ENCODE data around the gene LRRC47.
"Not testable (repeated sequence)": the region's sequence is repeated elsewhere in the genome, so short reads cannot be mapped to it uniquely, and the experiment has no call there.

The LRRC47 gene

GRCh38 chr1:3805038-3805437 is 8.7 kb upstream of the LRRC47 start:
- Histone ChIP-seq H3K4me3 (replicated peaks; ENCODE audit: low read depth, low read length) (no peak overlapping the region), H3K36me3 (ENCODE audit: control insufficient read depth, insufficient read depth, low read length) (no peaks in the 10 kb centered on the region), H3K27me3 (replicated peaks; ENCODE audit: control insufficient read depth, insufficient read depth, low read length) (no peaks in the 10 kb centered on the region)
- no peak for DNase-seq (ENCODE audit: extremely low read depth, insufficient read length)
- TF ChIP-seq CTCF (IDR thresholded peaks at IDR 0.05; ENCODE audit: insufficient read depth, low read length, poor library complexity, severe bottlenecking), result no peak

GRCh38 chr1:3804627-3804944 is 8.3 kb upstream of the LRRC47 start:
- H3K36me3 ChIP-seq (ENCODE audit: control insufficient read depth, insufficient read depth, low read length); DNase-seq (ENCODE audit: extremely low read depth, insufficient read length); H3K27me3 ChIP-seq (replicated peaks; ENCODE audit: control insufficient read depth, insufficient read depth, low read length); H3K4me3 ChIP-seq (replicated peaks; ENCODE audit: low read depth, low read length): not testable (repeated sequence)

- Histone ChIP-seq H3K4me3 (replicated peaks; ENCODE audit: low read depth, low read length) (no peak overlapping the region), H3K36me3 (ENCODE audit: control insufficient read depth, insufficient read depth, low read length) (no peaks in the 10 kb centered on the region), H3K27me3 (replicated peaks; ENCODE audit: control insufficient read depth, insufficient read depth, low read length) (no peaks in the 10 kb centered on the region)
- TF ChIP-seq CTCF (IDR thresholded peaks at IDR 0.05; ENCODE audit: insufficient read depth, low read length, poor library complexity, severe bottlenecking), result no peak
- no peak for DNase-seq (ENCODE audit: extremely low read depth, insufficient read length)
Observed at GRCh38 chr1:3803905-3804626, 7.8 kb upstream of the LRRC47 start.

GRCh38 chr1:3800795-3801194 is 4.5 kb upstream of the LRRC47 start:
- not testable (repeated sequence) for H3K4me3 ChIP-seq (replicated peaks; ENCODE audit: low read depth, low read length); H3K27me3 ChIP-seq (replicated peaks; ENCODE audit: control insufficient read depth, insufficient read depth, low read length); H3K36me3 ChIP-seq (ENCODE audit: control insufficient read depth, insufficient read depth, low read length); DNase-seq (ENCODE audit: extremely low read depth, insufficient read length)

GRCh38 chr1:3799976-3800685 is 3.8 kb upstream of the LRRC47 start:
- no peak for DNase-seq (ENCODE audit: extremely low read depth, insufficient read length)
- no peak for TF ChIP-seq CTCF (IDR thresholded peaks at IDR 0.05; ENCODE audit: insufficient read depth, low read length, poor library complexity, severe bottlenecking)
- Histone ChIP-seq H3K4me3 (replicated peaks; ENCODE audit: low read depth, low read length) (no peak overlapping the region), H3K36me3 (ENCODE audit: control insufficient read depth, insufficient read depth, low read length) (no peaks in the 10 kb centered on the region), H3K27me3 (replicated peaks; ENCODE audit: control insufficient read depth, insufficient read depth, low read length) (no peaks in the 10 kb centered on the region)

GRCh38 chr1:3795453-3796214 is 664 bp downstream of the LRRC47 start:
- Histone ChIP-seq H3K36me3 (ENCODE audit: control insufficient read depth, insufficient read depth, low read length) (peaks cover under 1% of the 10 kb centered on the region; the same call in 1 of the 2 replicates), H3K4me3 (replicated peaks; ENCODE audit: low read depth, low read length) (peak overlapping the region; percentile 79), H3K27me3 (replicated peaks; ENCODE audit: control insufficient read depth, insufficient read depth, low read length) (no peaks in the 10 kb centered on the region)
- TF ChIP-seq CTCF (IDR thresholded peaks at IDR 0.05; ENCODE audit: insufficient read depth, low read length, poor library complexity, severe bottlenecking), result no peak
- no peak for DNase-seq (ENCODE audit: extremely low read depth, insufficient read length)

All from GM06990 (cell line).